ENCODE measurements around the gene MISP.

GRCh38 chr19:769616-770015 is 18.7 kb downstream of the MISP start:
- no peak for TF ChIP-seq CTCF (conservative IDR thresholded peaks at IDR 0.05)
- TF ChIP-seq ZFX (IDR thresholded peaks at IDR 0.05): no peak

Measured in C4-2B (cell line).